Mammary epithelial cell (primary cell): ENCODE measurements around the gene RHBDL1.

ENCODE experiments used
- EZH2 ChIP-seq: IDR thresholded peaks from 2 replicates; pipeline ENCODE4 v1.6.1; 2012; ENCODE audit warnings: low read length, inconsistent platforms, borderline replicate concordance
- TF ChIP-seq, protein P1 (sequence below), 2 donors: IDR thresholded peaks in 1 of 2; conservative IDR thresholded peaks in 1 of 2; 2 replicates each; pipeline ENCODE4 v1.5.1; 2011 to 2012; ENCODE audit warnings: inconsistent platforms in 2 of 2, low read length in 2 of 2, mild to moderate bottlenecking in 2 of 2, control low read depth in 1 of 2, low read depth in 1 of 2; ENCODE audit not compliant: insufficient read depth in 1 of 2; ENCODE audit errors: extremely low read depth in 1 of 2

DNA sequence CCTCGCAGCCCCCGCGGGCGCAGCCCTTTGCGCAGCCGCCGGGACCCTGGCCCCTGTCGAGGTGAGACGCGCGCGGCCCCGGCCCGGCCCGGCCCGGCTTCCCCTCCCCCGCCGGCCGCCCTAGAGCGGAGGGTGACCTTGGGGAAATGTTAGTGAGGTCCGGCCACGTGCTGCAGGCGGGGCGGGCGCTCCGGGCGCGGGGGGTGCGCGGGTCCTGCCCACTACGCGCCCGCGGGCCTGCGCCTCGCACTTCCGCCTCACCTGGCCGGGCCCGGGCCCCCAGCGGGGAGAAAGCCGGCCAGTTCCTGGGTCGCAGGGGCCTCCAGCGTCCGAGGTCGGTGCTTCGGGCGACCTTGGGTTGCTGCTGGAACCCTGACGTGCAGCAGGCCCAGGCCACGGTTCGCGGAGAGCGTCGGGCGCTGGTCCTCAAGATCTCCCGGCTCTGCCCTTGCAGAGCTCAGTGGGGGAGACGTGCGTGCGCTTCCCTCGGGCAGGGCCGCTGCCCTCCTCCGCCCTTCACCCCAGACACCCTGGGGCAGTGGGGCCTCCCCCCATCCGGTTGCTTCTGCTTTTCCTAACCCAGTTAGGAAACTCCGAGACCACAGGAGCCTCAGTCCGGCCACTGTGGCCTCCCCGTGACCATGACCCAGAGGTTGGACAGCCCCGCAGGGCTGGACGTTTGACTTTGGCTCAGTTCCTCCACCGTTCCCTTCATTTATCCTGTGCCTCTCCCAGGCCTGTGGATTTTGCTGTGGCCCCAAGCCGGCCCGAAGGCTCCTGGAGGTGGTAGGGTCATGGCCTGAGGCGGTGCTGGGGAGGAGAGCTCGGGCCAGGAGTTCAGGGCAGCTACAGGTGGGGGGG is 33.1 kb upstream of the RHBDL1 start:
- TF ChIP-seq, protein P1, sequence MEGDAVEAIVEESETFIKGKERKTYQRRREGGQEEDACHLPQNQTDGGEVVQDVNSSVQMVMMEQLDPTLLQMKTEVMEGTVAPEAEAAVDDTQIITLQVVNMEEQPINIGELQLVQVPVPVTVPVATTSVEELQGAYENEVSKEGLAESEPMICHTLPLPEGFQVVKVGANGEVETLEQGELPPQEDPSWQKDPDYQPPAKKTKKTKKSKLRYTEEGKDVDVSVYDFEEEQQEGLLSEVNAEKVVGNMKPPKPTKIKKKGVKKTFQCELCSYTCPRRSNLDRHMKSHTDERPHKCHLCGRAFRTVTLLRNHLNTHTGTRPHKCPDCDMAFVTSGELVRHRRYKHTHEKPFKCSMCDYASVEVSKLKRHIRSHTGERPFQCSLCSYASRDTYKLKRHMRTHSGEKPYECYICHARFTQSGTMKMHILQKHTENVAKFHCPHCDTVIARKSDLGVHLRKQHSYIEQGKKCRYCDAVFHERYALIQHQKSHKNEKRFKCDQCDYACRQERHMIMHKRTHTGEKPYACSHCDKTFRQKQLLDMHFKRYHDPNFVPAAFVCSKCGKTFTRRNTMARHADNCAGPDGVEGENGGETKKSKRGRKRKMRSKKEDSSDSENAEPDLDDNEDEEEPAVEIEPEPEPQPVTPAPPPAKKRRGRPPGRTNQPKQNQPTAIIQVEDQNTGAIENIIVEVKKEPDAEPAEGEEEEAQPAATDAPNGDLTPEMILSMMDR (conservative IDR thresholded peaks at IDR 0.05 in 1 of 2, IDR thresholded peaks at IDR 0.05 in 1 of 2; ENCODE audit: extremely low read depth in 1 of 2, insufficient read depth in 1 of 2, low read depth in 1 of 2, low read length in 2 of 2), result no peak
- no peak for TF ChIP-seq EZH2
